ENCODE data around the gene CLDN10.

- TF ChIP-seq CTCF (conservative IDR thresholded peaks at IDR 0.05; ENCODE audit: low read depth, low read length) (no peak), EZH2 (IDR thresholded peaks at IDR 0.05; ENCODE audit: low read length, unreplicated experiment) (no peak), EZH2phosphoT487 (IDR thresholded peaks at IDR 0.05; ENCODE audit: borderline replicate concordance, low read length) (no peak)
These were observed 54.8 kb downstream of the CLDN10 start for GRCh38 chr13:95607366-95607765.

All from PC-3 (cell line).